Forelimb muscle (tissue), 1 donor: ENCODE results near the gene HERPUD1. TPM values are rescaled to one million over a fixed set of nuclear protein-coding genes. Genes with fewer than 3 reads are reported as not detected.
"Not testable (repeated sequence)": the region's sequence is repeated elsewhere in the genome, so short reads cannot be mapped to it uniquely, and the experiment has no call there.

Experiments
- DNase-seq: peaks from one replicate; pipeline ENCODE4 v3.0.0-alpha.2; 2013; ENCODE audit warnings: low read depth
- polyA plus RNA-seq: library from polyadenylated mRNA; unstranded; fragments of 120-200 nt; gene quantifications from one replicate; pipeline ENCODE4 v1.2.1, GENCODE V29; 2013; ENCODE audit not compliant: insufficient read length

Gene HERPUD1
- polyA plus RNA-seq, 1 donor = 66.3 TPM

DNA sequence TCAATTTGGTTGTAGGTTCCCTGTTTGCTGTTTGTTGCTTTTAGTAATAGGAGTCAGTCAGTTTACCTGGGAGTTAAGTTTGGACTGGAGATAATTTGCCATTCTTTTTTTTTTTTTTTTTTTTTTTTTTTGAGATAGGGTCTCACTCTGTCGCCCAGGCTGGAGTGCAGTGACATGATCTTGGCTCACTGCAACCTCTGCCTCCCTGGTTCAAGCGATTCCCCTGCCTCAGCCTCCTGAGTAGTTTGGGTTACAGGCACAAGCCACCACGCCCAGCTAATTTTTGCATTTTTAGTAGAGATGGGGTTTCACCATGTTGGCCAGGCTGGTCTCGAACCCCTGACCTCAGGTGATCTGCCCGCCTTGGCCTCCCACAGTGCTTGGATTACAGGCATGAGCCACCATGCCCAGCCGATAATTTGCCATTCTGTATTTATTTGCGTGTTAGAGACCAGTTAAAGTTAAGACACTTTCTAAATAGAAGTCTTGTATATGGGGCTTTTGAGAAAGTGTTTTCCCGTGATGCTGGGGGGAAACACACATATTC lies 2.7 kb downstream of the HERPUD1 start:
- DNase-seq = not testable (repeated sequence)

DNA sequence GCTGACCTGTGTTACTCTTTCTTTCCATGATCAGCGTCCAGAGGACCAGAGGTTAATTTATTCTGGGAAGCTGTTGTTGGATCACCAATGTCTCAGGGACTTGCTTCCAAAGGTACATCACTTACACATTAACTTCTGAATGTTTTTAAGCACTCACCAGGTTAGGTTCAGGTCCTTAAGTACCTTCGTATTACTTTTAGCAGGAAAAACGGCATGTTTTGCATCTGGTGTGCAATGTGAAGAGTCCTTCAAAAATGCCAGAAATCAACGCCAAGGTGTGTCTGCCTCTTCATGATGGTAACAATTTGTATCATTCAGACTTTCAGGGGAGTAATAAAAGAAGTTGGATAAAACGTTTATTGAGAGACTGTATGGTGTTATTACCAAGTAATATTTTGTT lies 3.3 kb downstream of the HERPUD1 start:
- DNase-seq = no peak

DNA sequence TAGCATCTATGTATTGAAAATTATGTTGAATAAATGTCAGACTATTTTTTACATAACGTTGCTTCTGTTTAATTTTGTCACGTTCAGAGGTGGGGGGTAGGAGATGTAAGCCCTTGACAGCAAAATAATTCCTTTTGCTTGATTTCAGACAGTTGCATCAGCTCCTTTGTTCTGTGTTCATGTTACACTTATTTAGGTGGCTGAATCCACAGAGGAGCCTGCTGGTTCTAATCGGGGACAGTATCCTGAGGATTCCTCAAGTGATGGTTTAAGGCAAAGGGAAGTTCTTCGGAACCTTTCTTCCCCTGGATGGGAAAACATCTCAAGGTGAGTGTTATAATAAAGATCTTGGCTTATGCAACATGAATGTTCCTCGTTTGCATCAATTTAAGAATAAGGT lies 4.5 kb downstream of the HERPUD1 start:
- DNase-seq = no peak

DNA sequence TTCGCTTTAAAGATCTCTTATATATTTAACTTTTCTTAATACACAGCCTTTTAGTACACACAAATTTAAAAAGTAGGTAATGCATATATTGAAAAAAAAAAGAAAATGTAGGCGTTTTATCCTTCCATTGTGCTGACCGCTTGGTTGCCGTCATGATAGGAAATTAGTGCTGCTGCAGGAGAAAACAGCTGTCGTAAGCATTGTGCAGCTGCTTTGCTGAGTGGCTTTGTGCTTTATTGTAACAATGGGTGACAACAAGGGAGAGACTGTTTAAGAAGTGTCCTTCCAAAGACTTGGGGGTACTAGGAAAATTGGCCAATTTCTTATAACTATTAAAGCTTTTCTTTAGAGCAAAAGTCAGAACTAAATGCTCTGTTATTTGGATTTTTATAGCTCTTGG lies 5.0 kb downstream of the HERPUD1 start:
- no peak for DNase-seq

DNA sequence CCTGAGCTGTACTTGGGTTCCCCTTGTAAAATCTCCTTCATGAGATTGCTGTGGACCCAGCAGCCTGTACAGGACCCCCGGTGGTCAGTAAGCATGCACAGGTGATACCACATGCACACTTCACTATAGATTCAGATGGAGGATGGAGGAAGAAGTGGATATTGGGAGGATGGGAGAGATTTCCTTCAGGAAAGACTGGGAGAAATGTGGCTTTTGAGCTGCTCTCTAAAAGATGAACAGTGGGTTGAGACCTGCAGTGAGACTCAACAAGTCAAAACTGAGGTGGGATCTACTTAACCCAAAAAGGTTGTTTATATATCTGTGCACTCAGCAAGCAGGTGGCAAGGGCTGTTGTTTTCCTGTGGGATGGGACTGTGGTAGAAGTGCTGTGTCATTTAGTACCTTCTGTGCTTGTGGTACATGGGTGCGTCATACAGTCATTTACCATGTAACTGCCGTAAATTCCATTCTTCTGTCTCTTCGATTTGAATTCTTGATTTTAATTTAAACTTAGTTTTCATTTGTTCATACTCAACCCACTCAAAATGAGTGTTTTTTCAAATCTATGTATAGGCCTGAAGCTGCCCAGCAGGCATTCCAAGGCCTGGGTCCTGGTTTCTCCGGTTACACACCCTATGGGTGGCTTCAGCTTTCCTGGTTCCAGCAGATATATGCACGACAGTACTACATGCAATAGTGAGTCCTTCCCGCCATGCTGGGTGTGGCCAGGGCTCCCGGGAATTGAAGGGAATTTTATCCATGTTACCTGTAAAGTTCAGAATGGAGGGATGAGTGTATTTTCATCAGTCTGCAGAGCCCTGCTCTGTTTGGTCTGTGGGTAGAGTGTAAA lies 6.9 kb downstream of the HERPUD1 start:
- no peak for DNase-seq

DNA sequence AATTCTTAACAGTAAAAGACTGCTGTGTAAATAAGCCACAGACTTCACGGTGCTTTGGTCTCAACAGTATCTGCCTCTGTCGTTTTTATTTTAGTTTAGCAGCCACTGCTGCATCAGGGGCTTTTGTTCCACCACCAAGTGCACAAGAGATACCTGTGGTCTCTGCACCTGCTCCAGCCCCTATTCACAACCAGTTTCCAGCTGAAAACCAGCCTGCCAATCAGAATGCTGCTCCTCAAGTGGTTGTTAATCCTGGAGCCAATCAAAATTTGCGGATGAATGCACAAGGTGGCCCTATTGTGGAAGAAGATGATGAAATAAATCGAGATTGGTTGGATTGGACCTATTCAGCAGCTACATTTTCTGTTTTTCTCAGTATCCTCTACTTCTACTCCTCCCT lies 7.9 kb downstream of the HERPUD1 start:
- DNase-seq = no peak

DNA sequence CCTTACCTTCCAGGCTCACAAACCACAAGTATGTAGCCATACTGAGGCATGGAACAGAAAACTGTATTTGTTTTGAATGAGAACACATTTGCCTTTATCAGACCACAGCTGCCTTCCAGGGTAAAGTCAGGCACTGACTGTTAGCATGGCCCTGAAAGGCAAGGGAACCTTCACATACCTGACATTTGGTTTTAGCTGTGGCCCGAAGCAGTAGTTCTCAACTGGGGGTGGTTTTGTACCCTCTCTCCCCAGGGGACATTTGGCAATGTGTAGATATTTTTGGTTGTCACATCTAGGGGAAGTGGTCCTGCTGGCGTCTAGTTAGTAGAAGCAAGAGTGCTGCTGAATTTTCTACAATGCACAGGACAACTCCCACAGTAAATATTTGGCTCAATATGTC lies 9.2 kb downstream of the HERPUD1 start:
- no peak for DNase-seq

DNA sequence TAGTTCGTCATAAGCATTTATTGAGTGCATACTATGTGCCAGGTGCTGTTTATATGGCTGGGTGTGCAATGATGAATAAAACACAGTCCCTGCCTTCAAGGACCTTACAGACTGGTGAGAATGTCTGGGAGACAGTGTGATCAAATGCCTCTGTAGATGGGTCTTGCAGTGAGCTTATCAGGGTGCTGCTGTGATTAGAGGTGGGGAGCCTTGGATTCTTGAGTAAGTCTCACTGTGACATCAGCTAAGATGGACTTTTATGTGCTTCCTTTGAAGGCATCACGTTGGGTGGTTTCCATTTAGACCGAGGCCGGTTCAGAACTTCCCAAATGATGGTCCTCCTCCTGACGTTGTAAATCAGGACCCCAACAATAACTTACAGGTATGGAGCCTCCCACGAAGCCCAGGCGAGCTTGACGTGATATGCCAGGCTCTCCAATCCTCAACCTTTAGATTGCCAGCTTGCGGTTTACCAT lies 10.0 kb downstream of the HERPUD1 start:
- DNase-seq = no peak

DNA sequence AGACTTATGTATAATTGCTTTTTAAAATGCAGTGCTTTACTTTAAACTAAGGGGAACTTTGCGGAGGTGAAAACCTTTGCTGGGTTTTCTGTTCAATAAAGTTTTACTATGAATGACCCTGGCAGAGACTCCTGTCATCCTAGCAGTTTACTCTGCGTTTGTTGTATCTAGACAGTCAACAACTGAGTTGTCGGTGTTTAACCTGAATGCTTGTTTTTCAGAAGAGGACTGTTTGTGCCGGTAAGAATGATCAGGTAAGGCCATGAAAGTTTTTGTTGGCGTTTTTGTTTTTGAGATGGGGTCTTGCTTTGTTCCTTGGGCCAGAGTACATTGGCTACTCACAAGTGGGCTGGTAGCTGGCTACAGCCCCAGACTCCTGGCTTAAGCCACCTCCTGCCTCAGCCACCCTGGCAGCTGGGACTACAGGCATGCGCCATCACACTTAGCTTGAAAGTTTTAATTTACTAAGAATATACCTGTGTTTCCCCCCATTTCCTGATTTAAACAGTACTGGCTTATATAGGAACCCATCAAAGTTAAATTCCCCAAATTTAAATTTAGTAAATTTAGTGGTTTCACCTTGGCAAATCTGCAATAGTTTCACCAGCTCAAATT lies 11.9 kb downstream of the HERPUD1 start:
- no peak for DNase-seq

DNA sequence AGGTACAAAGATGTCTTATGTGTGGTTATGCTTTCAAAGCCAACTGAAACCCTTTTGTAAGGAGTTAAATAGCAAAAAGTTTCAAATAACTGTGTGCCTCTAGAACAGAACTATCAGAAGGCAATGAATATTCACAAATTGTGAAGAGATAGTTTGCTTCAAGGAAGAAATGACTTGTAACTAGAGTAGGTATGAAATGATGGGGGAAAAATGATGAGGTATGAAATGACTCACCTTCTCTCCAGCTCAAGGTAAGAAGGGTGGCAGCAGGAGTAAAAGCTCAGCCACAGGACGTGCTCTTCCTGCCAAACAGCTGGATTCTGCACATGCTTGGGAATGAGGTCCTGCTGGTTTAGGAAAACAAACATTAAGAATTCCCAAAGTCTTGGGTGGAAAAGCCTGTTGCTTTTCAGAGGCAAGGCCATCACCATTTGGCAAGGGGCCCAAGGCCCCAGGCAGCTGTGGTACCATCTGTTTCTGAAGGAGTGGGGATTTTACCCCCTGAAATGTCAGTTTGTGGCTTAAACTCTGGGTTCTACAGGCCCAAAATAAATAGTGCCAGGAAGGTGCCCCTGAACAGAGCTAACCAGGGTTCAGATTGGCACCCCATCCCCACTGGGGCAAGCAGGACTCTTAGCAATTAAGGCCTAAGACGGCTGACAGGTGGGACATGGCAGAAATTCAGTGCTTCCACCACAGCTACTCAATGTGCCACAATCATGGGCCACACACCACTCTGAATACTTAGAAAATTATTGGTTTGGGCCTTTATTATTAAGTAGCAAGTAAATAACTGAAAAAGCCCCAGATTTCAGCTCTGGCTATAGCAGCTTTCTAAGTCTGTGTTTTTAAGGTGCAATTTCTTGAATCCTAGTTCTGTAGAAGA lies 13.3 kb downstream of the HERPUD1 start:
- DNase-seq = no peak

DNA sequence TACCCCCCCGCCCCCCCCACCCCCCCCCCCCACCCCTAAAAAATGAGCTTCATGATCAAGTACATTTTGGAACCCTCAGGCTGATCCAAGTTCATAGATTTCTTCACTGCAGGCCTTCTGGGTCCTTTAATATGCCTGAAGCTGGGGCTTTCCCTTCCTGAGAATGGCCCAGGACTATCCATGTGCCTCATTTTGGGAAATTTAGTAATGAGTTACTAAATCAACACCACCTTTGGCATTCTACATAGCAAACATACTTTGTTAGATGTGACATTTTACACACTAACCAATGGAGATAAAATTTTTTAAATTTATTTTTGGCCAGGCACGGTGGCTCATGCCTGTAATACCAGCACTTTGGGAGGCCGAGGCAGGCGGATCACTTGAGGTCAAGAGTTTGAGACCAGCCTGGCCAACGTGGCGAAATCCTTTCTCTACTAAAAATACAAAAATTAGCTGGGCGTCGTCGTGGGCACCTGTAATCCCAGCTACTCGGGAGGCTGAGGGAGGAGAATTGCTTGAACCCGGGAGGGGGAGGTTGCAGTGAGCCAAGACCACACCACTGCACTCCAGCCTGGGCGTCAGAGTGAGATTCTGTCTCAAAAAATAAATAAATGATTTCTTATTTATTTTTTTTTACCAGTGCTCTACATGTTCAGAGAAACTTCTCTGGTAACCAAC lies 14.0 kb downstream of the HERPUD1 start:
- DNase-seq = no peak

DNA sequence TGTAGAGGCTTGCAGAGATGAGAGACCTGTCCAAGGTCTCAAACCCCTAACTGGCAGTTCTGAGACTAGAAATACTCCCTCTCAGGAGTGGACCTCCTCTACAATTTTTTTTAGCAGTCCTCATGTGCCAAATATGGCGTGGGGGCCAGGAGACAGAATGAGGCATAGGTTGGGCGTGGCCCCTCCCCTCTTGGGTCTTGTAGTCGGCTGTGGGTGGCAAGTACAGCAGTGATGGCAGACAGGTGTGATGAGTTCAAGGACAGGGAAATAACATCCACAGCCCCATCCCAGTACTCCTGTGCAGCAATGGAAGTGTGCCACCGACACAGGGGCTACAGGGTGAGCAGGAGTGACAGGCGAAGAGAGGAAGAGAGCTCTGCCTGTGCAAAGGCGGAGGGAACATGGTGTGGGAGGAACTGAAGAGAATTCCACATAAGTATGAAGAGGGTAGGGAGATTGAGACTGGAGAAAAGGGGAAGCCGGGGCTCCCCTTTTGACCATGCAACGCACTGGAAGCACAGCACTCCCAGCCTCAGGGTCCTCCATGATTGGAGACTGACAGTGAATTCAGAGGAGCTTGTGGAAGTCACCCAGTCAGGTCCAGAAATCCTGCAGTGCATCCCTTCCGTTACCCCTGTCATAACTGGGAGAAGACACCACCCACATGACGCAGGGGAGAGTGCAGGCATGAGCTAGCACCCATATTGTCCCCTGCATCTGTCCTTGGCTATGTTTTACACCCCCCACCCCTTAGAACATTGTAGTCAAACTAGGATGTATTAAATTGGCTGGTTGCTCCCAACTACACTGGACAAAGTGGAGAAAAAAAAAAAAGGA lies 15.0 kb downstream of the HERPUD1 start:
- DNase-seq = no peak

DNA sequence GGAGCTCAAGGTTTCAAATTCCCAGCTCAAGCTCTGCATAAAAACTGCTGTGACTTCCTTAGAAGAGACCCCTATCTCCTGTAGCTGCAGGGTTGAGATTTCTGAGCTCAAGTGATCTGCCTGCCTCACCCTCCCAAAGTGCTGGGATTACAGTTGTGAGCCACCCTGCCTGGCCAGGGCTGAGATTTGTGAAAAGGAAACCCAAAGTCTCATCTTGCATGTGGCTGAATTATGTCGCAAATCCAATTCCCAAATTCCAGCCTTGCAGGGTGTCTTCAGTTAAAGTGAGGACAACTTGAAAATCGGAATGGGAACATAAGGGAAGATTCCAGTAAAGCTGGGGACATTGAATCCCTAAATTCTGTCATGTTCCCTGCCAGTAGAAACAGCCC lies 15.7 kb downstream of the HERPUD1 start:
- no peak for DNase-seq

DNA sequence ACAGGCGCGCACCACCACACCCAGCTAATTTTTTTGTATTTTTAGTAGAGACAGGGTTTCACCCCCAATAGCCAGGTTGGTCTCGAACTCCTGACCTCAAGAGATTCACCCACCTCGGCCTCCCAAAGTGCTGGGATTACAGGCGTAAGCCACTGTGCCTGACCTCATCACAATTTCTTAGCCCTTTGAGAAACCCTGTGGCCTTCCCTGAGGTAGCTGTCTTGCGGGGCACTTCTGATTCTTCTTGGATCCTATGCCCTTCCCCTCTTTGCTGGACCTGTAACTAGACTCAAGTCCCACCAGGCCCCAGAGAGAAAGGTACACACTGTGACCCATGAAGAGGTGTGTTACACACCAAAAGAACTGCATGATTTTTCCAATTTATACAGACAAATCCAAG lies 16.3 kb downstream of the HERPUD1 start:
- DNase-seq = no peak

DNA sequence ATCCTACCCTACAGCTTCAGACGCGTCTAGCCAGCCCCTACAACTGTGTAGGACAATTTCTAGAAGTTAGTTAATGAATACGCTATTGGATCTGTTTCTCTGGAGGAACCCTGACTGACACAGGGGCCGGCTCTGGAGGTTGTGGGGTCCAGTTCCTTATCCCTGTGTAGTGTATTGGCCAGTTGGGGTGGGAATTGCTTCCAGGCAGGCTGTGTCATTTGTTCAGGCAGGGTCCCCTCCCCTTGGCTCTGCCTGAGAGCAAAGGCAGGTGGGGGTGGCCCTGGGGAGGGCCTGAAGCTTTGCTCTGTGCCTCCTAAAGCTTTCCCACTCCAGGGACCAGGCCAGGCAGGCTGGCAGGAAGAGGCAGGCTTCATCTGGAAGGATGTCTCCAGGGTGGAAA lies 18.1 kb downstream of the HERPUD1 start:
- no peak for DNase-seq

DNA sequence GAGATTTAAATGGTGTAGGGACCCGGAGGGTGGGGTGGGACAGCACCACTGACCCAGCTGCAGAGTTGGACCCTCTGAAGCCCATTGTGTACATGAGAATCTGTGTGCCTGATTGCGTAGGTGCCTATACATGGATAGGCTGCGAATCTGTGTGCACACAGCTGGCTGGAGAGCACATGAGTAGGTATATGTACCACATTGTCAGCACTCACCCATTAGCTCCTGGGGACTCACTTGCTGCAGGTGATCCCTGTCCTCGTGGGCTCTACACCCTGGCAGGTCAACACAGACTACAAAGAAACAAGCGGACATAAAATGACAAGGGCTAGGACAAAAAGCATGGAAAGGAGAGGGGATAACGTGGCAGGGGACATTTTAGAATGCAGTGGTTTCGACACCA lies 18.5 kb downstream of the HERPUD1 start:
- no peak for DNase-seq

DNA sequence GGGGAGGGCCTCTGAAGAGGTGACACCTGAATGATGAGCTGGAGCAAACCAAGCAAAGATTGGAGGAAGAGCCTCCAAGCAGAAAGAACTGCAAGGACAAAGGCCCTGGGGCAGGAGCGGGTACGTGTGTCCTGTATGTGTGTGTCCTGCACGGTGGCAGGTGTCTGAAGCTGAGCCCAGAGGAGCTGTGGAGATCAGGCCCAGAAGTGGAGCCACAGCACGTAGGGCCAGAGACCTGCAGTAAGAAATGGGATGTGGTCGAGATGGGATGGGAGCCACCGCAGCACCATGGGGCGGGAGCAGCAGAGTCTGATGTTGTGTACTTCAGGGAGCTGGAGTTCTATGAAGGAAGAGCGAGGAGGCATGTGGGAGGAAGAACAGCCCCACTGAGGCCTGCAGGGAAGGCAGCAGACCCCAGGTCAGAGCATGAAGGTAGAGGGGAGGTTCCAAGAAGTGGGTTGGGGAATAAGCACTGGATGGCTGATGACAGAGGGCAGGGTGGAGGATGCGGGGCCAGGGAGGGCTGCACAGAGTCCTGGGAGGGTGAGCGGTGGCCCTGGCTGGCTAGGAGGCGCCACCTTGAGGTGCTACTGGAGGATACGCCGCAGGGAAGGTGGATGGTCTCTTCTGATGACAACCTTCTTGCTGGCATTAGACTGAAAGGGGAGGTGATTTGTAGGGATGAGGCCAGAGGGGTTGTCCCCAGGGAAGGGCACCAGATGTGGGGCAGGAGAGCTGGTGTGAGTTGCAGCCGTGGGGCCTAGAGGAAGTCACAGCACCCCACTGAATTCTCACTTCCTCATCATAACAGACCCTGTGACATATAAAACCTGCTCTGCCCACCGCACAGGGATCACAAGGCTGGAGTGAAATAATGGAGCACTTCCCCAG lies 19.2 kb downstream of the HERPUD1 start:
- no peak for DNase-seq

DNA sequence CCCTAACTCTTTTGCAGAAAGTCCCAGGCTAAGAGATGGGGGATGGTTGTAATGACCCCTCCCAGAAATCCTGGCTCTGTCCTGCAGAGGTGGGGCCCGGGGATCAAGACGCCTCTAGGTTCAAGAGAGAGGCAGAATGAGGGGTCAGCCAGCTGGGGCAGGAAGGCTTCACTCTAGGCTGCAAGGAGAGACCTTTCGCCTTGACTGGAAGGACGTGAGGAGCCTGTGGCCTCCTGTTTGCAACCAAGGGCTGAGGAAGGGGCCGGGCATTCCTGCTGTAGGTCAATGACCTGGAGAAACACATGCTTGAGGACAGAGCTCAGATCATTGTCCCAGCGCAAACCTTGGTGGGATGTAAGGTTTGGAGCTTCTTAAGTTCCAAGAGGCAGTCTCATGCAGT lies 21.1 kb downstream of the HERPUD1 start:
- no peak for DNase-seq

DNA sequence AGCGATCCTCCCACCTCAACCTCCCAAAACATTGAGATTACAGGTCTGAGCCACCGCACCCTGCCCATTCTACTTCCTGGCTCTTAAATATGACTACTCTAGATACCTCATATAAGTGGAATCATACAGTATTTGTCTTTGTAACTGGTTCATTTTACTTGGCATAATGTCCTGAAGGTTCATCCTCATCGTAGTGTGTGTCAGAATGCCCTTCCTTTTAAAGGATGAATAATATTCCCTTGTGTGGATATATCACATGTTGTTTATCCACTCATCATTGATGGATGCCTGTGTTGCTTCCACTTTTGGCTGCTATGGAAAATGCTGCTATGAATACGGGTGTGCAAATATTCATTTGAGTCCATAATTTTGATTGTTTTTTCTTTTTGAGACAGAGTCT lies 24.1 kb downstream of the HERPUD1 start:
- DNase-seq = no peak

DNA sequence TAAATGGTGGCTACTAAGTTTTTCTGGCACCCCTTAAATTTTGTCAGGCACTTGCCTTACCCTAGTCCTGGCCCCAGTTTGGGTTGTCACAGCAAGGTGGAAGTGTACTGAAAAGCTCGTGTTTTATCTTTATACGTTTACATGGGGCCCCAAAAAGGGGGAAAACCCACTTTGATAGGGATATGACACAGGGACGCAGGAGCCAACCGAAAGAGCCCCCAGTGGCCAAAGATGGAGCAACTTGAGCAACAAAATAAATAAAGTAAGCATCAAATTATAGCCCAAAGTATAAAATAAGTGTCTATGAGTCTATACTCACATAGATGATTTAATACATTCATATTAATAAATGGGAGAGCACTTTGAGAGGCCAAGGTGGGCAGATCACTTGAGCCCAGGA lies 24.8 kb downstream of the HERPUD1 start:
- DNase-seq = no peak
